ENCODE results near the gene RAB6B.

DNA sequence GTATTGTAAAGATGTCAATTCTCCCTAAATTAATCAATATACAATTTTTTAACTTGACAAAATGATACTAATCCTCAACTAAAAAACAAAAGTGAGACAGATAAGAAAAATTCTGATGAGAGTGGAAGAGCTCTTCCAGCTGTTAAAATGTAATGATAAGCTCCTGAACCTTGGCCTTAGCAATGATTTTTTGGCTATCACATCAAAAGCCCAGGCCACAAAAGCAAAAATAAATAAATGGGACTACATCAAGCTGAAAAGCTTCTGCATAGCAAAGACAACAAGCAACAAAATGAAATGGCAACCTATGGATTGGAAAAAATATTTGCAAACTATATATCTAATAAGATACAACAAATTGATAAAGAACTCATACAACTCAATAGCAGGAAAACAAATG, 114.1 kb downstream of the RAB6B start:
- TF ChIP-seq, protein P1, sequence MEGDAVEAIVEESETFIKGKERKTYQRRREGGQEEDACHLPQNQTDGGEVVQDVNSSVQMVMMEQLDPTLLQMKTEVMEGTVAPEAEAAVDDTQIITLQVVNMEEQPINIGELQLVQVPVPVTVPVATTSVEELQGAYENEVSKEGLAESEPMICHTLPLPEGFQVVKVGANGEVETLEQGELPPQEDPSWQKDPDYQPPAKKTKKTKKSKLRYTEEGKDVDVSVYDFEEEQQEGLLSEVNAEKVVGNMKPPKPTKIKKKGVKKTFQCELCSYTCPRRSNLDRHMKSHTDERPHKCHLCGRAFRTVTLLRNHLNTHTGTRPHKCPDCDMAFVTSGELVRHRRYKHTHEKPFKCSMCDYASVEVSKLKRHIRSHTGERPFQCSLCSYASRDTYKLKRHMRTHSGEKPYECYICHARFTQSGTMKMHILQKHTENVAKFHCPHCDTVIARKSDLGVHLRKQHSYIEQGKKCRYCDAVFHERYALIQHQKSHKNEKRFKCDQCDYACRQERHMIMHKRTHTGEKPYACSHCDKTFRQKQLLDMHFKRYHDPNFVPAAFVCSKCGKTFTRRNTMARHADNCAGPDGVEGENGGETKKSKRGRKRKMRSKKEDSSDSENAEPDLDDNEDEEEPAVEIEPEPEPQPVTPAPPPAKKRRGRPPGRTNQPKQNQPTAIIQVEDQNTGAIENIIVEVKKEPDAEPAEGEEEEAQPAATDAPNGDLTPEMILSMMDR (IDR thresholded peaks at IDR 0.05) = no peak
- TF ChIP-seq POLR2A (IDR thresholded peaks at IDR 0.05; ENCODE audit: low read depth) (no peak), EP300 (IDR thresholded peaks at IDR 0.05) (no peak), POLR2AphosphoS5 (IDR thresholded peaks at IDR 0.05) (no peak)
